ENCODE results near the gene MAS1. TPM values are rescaled to one million over a fixed set of nuclear protein-coding genes. Genes with fewer than 3 reads are reported as not detected.

MAS1 gene
- total and polyA plus RNA-seq, 2 donors (not counting 1 experiment from before 2014, with no cell fraction given), result not detected

GRCh38 chr6:159871906-159872305 lies 18.9 kb upstream of the MAS1 start:
- intact Hi-C loops (cut with micrococcal nuclease), result no loop called here
- Mint-ChIP-seq H3K4me3 (no peak overlapping the region), H3K9me3 (ENCODE audit: insufficient read depth) (no peaks in the 10 kb centered on the region), H3K27me3 (peaks cover 5% of the 10 kb centered on the region), H3K4me1 (peaks cover 9% of the 10 kb centered on the region), H3K27ac (no peak overlapping the region)
- no peak for ATAC-seq (ENCODE audit: low read depth)
- Histone ChIP-seq H3K9ac (ENCODE audit: low read length) (no peak overlapping the region), H3K9me3 (ENCODE audit: control extremely low read depth in 1 of 3, control insufficient read depth in 2 of 3, insufficient read depth in 1 of 3, low read length in 2 of 3) (no peaks in the 10 kb centered on the region), H3K79me2 (ENCODE audit: control insufficient read depth, insufficient read depth, low read length) (no peaks in the 10 kb centered on the region), H2AFZ (ENCODE audit: insufficient read depth, low read depth, low read length, poor library complexity, severe bottlenecking) (no peak overlapping the region), H3K4me3 (ENCODE audit: control extremely low read depth in 1 of 5, extremely low read depth in 1 of 5, insufficient read depth in 1 of 5, low read depth in 2 of 5, low read length in 4 of 5) (no peak overlapping the region), H3K4me2 (replicated peaks; ENCODE audit: low read depth, low read length, poor library complexity, severe bottlenecking) (no peak overlapping the region), H4K20me1 (ENCODE audit: control insufficient read depth, insufficient read depth, low read length, poor library complexity, severe bottlenecking) (no peaks in the 10 kb centered on the region), H3K27me3 (replicated peaks in 1 of 4; ENCODE audit: control extremely low read depth in 1 of 4, control insufficient read depth in 3 of 4, insufficient read depth in 4 of 4, low read length in 3 of 4) (no peaks in the 10 kb centered on the region), H3K4me1 (ENCODE audit: control insufficient read depth in 2 of 2, insufficient read depth in 2 of 2, low read length in 2 of 2) (peaks cover 0 to 4% of the 10 kb centered on the region in 2 donors), H3K27ac (ENCODE audit: low read length in 2 of 2) (no peak overlapping the region), H3K36me3 (replicated peaks in 1 of 2; ENCODE audit: control extremely low read depth in 1 of 2, control insufficient read depth in 1 of 2, extremely low read depth in 1 of 2, insufficient read depth in 2 of 2, low read length in 1 of 2) (no peaks in the 10 kb centered on the region)
- WGBS (ENCODE audit: insufficient coverage), result 93% methylated on average over 5 of the region's 5 CpGs
- POLR2A ChIA-PET, result no interaction called here
- TF ChIP-seq, protein P1, sequence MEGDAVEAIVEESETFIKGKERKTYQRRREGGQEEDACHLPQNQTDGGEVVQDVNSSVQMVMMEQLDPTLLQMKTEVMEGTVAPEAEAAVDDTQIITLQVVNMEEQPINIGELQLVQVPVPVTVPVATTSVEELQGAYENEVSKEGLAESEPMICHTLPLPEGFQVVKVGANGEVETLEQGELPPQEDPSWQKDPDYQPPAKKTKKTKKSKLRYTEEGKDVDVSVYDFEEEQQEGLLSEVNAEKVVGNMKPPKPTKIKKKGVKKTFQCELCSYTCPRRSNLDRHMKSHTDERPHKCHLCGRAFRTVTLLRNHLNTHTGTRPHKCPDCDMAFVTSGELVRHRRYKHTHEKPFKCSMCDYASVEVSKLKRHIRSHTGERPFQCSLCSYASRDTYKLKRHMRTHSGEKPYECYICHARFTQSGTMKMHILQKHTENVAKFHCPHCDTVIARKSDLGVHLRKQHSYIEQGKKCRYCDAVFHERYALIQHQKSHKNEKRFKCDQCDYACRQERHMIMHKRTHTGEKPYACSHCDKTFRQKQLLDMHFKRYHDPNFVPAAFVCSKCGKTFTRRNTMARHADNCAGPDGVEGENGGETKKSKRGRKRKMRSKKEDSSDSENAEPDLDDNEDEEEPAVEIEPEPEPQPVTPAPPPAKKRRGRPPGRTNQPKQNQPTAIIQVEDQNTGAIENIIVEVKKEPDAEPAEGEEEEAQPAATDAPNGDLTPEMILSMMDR (IDR thresholded peaks at IDR 0.05), result no peak
- no peak for TF ChIP-seq EZH2 (IDR thresholded peaks at IDR 0.05; ENCODE audit: borderline replicate concordance, insufficient read depth, low read depth, low read length, poor library complexity, severe bottlenecking)
- CTCF ChIA-PET, result interaction anchor here (1.0 kb wide), 1 partner anchor 8 kb away, joined by 5 read pairs; no protein-coding TSS in a partner anchor
- no peak for DNase-seq

DNA sequence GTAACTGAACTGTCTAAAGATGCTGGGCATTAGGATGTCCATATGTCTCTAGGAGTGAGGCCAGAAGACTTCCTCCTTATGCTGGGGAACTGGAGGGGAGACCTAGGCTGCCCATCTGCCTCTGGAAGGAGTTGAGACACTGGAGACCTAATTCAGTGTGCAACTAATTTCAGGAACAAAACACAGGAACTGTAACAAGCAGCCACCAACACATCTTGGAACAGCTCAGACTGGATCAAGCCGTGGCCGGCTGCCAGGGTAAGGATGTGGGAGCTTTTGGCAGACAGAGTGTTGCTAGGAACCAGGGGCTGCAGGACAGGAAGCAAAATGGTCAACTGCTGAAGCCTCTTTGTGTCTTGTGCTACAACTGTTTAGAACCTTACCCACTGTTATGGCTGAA lies 16.4 kb upstream of the MAS1 start:
- 93% methylated on average over 2 of the region's 2 CpGs for whole genome bisulfite sequencing (ENCODE audit: insufficient coverage)
- ChIA-PET POLR2A (no interaction called here), CTCF (interaction anchor here (1.1 kb wide), 1 partner anchor 11 kb away, joined by 3 read pairs; no protein-coding TSS in a partner anchor)
- Histone ChIP-seq H3K36me3 (replicated peaks in 1 of 2; ENCODE audit: control extremely low read depth in 1 of 2, control insufficient read depth in 1 of 2, extremely low read depth in 1 of 2, insufficient read depth in 2 of 2, low read length in 1 of 2) (no peaks in the 10 kb centered on the region), H3K27me3 (replicated peaks in 1 of 4; ENCODE audit: control extremely low read depth in 1 of 4, control insufficient read depth in 3 of 4, insufficient read depth in 4 of 4, low read length in 3 of 4) (no peaks in the 10 kb centered on the region), H2AFZ (ENCODE audit: insufficient read depth, low read depth, low read length, poor library complexity, severe bottlenecking) (no peak overlapping the region), H3K9me3 (ENCODE audit: control extremely low read depth in 1 of 3, control insufficient read depth in 2 of 3, insufficient read depth in 1 of 3, low read length in 2 of 3) (no peaks in the 10 kb centered on the region), H3K4me2 (replicated peaks; ENCODE audit: low read depth, low read length, poor library complexity, severe bottlenecking) (no peak overlapping the region), H3K79me2 (ENCODE audit: control insufficient read depth, insufficient read depth, low read length) (no peaks in the 10 kb centered on the region), H3K4me3 (ENCODE audit: control extremely low read depth in 1 of 5, extremely low read depth in 1 of 5, insufficient read depth in 1 of 5, low read depth in 2 of 5, low read length in 4 of 5) (no peak overlapping the region), H4K20me1 (ENCODE audit: control insufficient read depth, insufficient read depth, low read length, poor library complexity, severe bottlenecking) (no peaks in the 10 kb centered on the region), H3K9ac (ENCODE audit: low read length) (no peak overlapping the region), H3K27ac (ENCODE audit: low read length in 2 of 2) (no peak overlapping the region), H3K4me1 (ENCODE audit: control insufficient read depth in 2 of 2, insufficient read depth in 2 of 2, low read length in 2 of 2) (peaks cover 0 to 4% of the 10 kb centered on the region in 2 donors)
- Mint-ChIP-seq H3K4me1 (peaks cover 9% of the 10 kb centered on the region), H3K9me3 (ENCODE audit: insufficient read depth) (no peaks in the 10 kb centered on the region), H3K27ac (no peak overlapping the region), H3K27me3 (peaks cover 12% of the 10 kb centered on the region), H3K4me3 (no peak overlapping the region)
- ATAC-seq (ENCODE audit: low read depth) (no peak), DNase-seq (no peak)
- TF ChIP-seq, protein P1 (IDR thresholded peaks at IDR 0.05), result no peak
- TF ChIP-seq EZH2 (IDR thresholded peaks at IDR 0.05; ENCODE audit: borderline replicate concordance, insufficient read depth, low read depth, low read length, poor library complexity, severe bottlenecking), result no peak
- intact Hi-C loops (cut with micrococcal nuclease), result no loop called here

All from B cell (primary cell).